ENCODE measurements around the gene PLD5. TPM values are rescaled to one million over a fixed set of nuclear protein-coding genes. Genes with fewer than 3 reads are reported as not detected.

PLD5 gene
- total and polyA plus RNA-seq, 2 donors (not counting 3 experiments of a cell fraction or from before 2014, with no cell fraction given) = not detected

DNA sequence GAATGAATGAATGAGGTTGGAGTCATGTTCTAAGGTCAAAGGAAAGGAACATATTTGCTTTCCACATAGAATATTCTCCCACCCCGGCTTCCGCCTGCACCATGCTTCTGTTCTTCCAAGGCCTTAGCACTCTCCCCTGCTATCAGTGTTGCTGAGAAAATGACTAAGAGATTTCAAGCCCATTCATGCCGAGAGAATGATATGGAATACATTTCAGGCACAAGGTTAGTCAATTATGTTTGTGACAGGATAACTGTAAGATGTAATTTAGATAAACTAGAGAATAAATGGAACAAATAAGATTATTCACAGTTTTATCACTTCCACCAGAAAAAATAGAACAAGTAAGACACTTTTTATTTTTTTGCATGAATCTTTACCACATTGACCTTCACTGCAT lies 122.6 kb downstream of the PLD5 start:
- DNase-seq (ENCODE audit: low read depth, low spot score) (no peak), FAIRE-seq (no peak)
- H3K27ac ChIP-seq (ENCODE audit: insufficient read depth, low read depth, low read length) = no peak overlapping the region
- no peaks in the 10 kb centered on the region for H3K4me1 ChIP-seq (ENCODE audit: control insufficient read depth, extremely low read depth, insufficient read depth, low read length)
- no peaks in the 10 kb centered on the region for H3K36me3 ChIP-seq (ENCODE audit: control insufficient read depth in 2 of 2, extremely low read depth in 1 of 2, insufficient read depth in 2 of 2, low read length in 2 of 2)
- TF ChIP-seq MYC (IDR thresholded peaks at IDR 0.05; ENCODE audit: low read depth, low read length) = no peak
- intact Hi-C loops (cut with micrococcal nuclease) = no loop called here
- ChIA-PET POLR2A (no interaction called here), CTCF (no interaction called here)
- no peak overlapping the region for H2AFZ ChIP-seq (ENCODE audit: low read depth, low read length)
- H3K9me3 ChIP-seq (replicated peaks; ENCODE audit: control insufficient read depth, insufficient read depth, low read length) = peaks cover 7% of the 10 kb centered on the region
- no peaks in the 10 kb centered on the region for H3K27me3 ChIP-seq (ENCODE audit: control insufficient read depth in 2 of 2, insufficient read depth in 2 of 2, low read length in 2 of 2)
- H3K9me1 ChIP-seq (replicated peaks; ENCODE audit: control insufficient read depth, extremely low read depth, insufficient read depth, low read length) = no peaks in the 10 kb centered on the region
- H3K9ac ChIP-seq (replicated peaks; ENCODE audit: extremely low read depth, insufficient read depth, low read length) = no peak overlapping the region
- H4K20me1 ChIP-seq (replicated peaks; ENCODE audit: control insufficient read depth, extremely low read depth, insufficient read depth, low read length) = no peaks in the 10 kb centered on the region
- H3K79me2 ChIP-seq (ENCODE audit: control insufficient read depth, insufficient read depth, low read length) = no peaks in the 10 kb centered on the region
- BruUV-seq (replicated peaks) = no TSS peak
- dilution Hi-C loops (cut with MboI; ENCODE audit: extremely low pct_ligation_motif_present, low sequenced_read_pairs) = no loop called here
- no peak overlapping the region for H3K4me2 ChIP-seq (ENCODE audit: insufficient read depth, low read length)
- no peak overlapping the region for H3K4me3 ChIP-seq (replicated peaks in 1 of 3; ENCODE audit: insufficient read depth in 1 of 3, low read depth in 1 of 3, low read length in 3 of 3)

DNA sequence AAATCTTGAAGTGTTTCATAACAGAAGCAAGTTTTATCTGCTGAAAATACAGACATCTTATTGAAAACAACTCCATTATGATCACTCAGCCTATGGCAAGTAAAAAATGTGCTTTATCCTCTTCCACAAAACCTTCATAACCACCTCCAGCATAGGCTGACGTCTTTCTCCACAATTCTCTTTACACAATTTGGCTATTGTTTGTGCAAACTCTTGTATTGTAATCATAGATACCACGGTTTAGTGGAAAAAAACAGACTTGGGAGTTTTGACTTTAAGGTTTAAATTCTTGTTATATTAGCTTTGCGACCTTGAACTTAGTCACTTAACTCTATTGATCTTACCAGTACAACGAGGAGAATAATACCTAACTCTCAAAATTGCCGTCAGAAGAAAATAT lies 126.1 kb downstream of the PLD5 start:
- dilution Hi-C loops (cut with MboI; ENCODE audit: extremely low pct_ligation_motif_present, low sequenced_read_pairs) = no loop called here
- Histone ChIP-seq H3K27ac (ENCODE audit: insufficient read depth, low read depth, low read length) (no peak overlapping the region), H3K4me2 (ENCODE audit: insufficient read depth, low read length) (no peak overlapping the region), H4K20me1 (replicated peaks; ENCODE audit: control insufficient read depth, extremely low read depth, insufficient read depth, low read length) (no peaks in the 10 kb centered on the region), H3K9me3 (replicated peaks; ENCODE audit: control insufficient read depth, insufficient read depth, low read length) (peaks cover 4% of the 10 kb centered on the region), H3K4me1 (ENCODE audit: control insufficient read depth, extremely low read depth, insufficient read depth, low read length) (no peaks in the 10 kb centered on the region), H3K27me3 (ENCODE audit: control insufficient read depth in 2 of 2, insufficient read depth in 2 of 2, low read length in 2 of 2) (no peaks in the 10 kb centered on the region), H3K79me2 (ENCODE audit: control insufficient read depth, insufficient read depth, low read length) (no peaks in the 10 kb centered on the region), H3K9ac (replicated peaks; ENCODE audit: extremely low read depth, insufficient read depth, low read length) (no peak overlapping the region), H2AFZ (ENCODE audit: low read depth, low read length) (no peak overlapping the region), H3K36me3 (ENCODE audit: control insufficient read depth in 2 of 2, extremely low read depth in 1 of 2, insufficient read depth in 2 of 2, low read length in 2 of 2) (no peaks in the 10 kb centered on the region), H3K4me3 (replicated peaks in 1 of 3; ENCODE audit: insufficient read depth in 1 of 3, low read depth in 1 of 3, low read length in 3 of 3) (no peak overlapping the region), H3K9me1 (replicated peaks; ENCODE audit: control insufficient read depth, extremely low read depth, insufficient read depth, low read length) (no peaks in the 10 kb centered on the region)
- TF ChIP-seq GATA2 (IDR thresholded peaks at IDR 0.05; ENCODE audit: insufficient read depth, insufficient read length, low read depth, low read length) (no peak), POLR2A (IDR thresholded peaks at IDR 0.05; ENCODE audit: low read depth, low read length) (no peak), EZH2 (IDR thresholded peaks at IDR 0.05; ENCODE audit: borderline replicate concordance, low read depth, low read length, severe bottlenecking) (no peak), MAX (IDR thresholded peaks at IDR 0.05; ENCODE audit: insufficient read depth, insufficient read length) (no peak)
- BruUV-seq (replicated peaks) = no TSS peak
- intact Hi-C loops (cut with micrococcal nuclease) = no loop called here
- ChIA-PET POLR2A (no interaction called here), CTCF (no interaction called here)
- FAIRE-seq = no peak
- DNase-seq (ENCODE audit: low read depth, low spot score) = no peak

All from endothelial cell of umbilical vein (primary cell).